Adrenal gland (tissue), 5 donors: ENCODE measurements around the gene ZNF691.

Source experiments
- POLR2A ChIP-seq, 2 donors: fragments of 450-650 bp; IDR thresholded peaks; one replicate each; pipeline ENCODE4 v1.6.1; 2017; ENCODE audit warnings: antibody characterized with exemption in 2 of 2, mild to moderate bottlenecking in 2 of 2, moderate library complexity in 1 of 2
- TF ChIP-seq, protein P1 (sequence below), 6 experiments: fragments of 450-650 bp in 4 of 6; fragments of 200-600 bp in 2 of 6; sonication (generic) in 1 of 6; IDR thresholded peaks; 1 replicate in 5 of 6; 2 replicates in 1 of 6; pipeline versions ENCODE4 v1.5.1 to v1.8.0; 2016 to 2021; ENCODE audit warnings: antibody characterized with exemption in 6 of 6, mild to moderate bottlenecking in 2 of 6, moderate library complexity in 1 of 6
- donor health status: DM: no; HTN: no; CAD: no.

DNA sequence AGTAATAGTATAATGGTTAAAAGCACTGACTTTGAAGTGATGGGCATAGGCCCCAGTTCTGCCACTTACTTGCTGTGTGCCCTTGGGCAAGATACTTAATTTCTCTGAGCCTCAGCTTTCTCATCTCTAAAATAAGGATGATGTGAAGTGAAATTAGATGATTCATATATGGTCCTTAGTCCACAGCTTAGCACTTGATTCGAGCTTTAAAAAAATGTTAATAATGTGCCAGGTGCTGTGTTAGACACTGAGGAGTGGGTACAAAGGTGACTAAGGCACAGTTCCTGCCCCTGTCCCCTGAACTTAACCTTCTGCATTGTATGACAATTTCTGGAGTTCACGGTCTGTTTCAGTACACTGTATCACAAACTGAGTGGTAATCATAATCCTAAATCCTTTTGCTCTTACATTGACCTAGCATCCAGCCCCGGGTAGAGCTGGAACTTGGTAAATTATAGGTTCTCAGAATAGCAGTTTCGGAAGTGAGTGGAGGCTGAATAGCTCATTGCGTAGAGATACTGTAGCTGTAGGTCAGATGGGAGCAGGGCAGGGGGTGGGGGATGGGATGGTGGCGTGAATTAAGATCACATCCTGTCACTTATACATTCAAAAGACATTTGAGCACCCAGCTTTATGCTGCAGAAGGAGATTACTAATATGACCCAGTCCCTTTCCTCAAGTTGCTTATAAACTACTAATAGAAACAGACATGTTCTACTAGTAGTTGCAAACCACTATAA is 1.5 kb downstream of the ZNF691 start:
- TF ChIP-seq, protein P1, sequence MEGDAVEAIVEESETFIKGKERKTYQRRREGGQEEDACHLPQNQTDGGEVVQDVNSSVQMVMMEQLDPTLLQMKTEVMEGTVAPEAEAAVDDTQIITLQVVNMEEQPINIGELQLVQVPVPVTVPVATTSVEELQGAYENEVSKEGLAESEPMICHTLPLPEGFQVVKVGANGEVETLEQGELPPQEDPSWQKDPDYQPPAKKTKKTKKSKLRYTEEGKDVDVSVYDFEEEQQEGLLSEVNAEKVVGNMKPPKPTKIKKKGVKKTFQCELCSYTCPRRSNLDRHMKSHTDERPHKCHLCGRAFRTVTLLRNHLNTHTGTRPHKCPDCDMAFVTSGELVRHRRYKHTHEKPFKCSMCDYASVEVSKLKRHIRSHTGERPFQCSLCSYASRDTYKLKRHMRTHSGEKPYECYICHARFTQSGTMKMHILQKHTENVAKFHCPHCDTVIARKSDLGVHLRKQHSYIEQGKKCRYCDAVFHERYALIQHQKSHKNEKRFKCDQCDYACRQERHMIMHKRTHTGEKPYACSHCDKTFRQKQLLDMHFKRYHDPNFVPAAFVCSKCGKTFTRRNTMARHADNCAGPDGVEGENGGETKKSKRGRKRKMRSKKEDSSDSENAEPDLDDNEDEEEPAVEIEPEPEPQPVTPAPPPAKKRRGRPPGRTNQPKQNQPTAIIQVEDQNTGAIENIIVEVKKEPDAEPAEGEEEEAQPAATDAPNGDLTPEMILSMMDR (IDR thresholded peaks at IDR 0.05) = no peak
- TF ChIP-seq POLR2A (IDR thresholded peaks at IDR 0.05) = no peak
